Stimulated activated CD4-positive, alpha-beta T cell treated with anti-CD3 and anti-CD28 coated beads, Interleukin-4, amount 100 ng/mL, for 1 hour (primary cell): ENCODE data around the gene NKAPD1.
"Not testable (repeated sequence)": the region's sequence is repeated elsewhere in the genome, so short reads cannot be mapped to it uniquely, and the experiment has no call there.

ENCODE experiments used
- DNase-seq: peaks from one replicate; pipeline ENCODE4 v3.0.0-alpha.2; 2020

The NKAPD1 gene

GRCh38 chr11:112087212-112087611, 13.1 kb downstream of the NKAPD1 start:
- no peak for DNase-seq

GRCh38 chr11:112095302-112095701, 21.2 kb downstream of the NKAPD1 start:
- DNase-seq: not testable (repeated sequence)

- no peak for DNase-seq
Measured at GRCh38 chr11:112096194-112096593, 22.1 kb downstream of the NKAPD1 start.

- no peak for DNase-seq
Measured at GRCh38 chr11:112097734-112098528, 23.8 kb downstream of the NKAPD1 start.

GRCh38 chr11:112100462-112100861, 26.4 kb downstream of the NKAPD1 start:
- DNase-seq: no peak

DNA sequence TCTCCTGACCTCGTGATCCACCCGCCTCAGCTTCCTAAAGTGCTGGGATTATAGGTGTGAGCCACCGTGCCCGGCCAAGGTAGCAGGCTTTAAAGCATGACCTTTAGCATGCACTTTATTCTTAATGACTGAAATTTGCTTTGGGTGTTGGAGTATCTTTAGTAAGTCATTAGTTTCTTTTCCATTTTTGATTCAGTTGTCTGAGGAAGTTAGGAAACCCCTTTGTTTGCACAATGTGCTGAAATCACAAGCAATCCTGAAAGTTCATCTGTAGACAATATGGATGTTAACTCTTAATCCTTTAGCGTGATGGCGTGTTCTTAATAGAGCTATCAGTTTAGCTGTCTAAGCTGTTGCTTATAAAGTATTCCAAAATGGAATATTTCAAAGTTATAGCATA, 29.3 kb downstream of the NKAPD1 start:
- no peak for DNase-seq

DNA sequence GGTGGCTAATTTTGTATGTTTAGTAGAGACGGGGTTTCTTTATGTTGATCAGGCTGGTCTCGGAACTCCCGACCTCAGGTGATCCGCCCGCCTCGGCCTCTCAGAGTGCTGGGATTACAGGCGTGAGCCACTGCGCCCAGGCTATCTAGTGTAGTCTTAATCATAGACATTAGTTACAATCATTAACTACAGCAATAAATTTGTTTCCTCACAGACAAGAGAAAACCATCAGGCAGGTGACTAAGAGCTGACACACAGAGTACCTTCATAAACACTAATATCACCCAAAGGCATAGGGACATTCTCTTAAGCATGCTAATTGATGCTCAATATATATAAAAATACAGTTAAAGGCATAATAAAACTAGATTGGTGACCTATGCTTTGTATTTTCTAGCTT, 32.0 kb downstream of the NKAPD1 start:
- no peak for DNase-seq

DNA sequence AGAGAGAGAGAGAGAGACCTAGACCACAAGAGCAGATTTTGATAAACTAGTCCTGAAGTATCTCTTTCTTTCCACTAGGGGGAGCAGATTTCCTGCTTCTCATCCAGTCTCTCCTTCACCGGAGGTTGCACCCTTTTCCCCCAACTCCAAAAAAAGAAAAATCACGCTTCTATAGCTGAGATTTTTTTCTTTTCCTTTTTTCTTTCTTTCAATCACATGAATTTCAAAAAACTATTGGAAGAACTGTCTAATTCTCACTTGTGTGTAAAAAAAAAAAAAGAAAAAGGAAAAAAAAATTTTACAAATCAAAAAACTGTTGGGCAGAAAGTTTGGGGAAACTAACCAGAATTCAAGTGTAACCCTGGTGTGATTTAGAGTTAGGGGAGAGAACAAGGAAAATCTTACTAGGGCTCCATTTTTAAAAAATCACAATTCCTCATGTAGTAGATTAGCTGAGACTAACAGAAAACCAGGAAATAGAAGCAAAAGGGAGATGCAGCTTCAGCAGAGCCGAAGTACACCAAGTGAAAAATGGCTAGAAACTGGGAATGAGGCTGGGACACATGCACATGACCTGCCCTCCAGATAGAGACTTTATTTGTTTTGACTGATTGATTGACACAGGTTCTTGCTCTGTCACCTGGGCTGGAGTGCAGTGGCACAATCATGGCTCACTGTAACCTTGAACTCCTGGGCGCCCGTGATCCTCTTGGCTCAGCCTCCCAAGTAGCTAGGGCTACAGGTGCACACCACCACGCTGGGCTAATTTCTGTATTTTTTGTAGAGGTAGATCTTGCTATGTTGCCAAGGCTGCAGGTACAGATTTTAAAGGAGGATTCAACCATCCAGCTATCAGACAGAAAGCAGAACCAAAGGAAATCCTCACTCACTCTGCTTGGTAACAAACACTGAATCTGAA, 39.7 kb downstream of the NKAPD1 start:
- DNase-seq: no peak

- DNase-seq: no peak
Measured at GRCh38 chr11:112114460-112114859, 40.4 kb downstream of the NKAPD1 start.

GRCh38 chr11:112115386-112115785, 41.3 kb downstream of the NKAPD1 start:
- no peak for DNase-seq

GRCh38 chr11:112118176-112118575, 44.1 kb downstream of the NKAPD1 start:
- no peak for DNase-seq

- DNase-seq: no peak
Measured at GRCh38 chr11:112121981-112122615, 48.0 kb downstream of the NKAPD1 start.

- no peak for DNase-seq
Measured at GRCh38 chr11:112123129-112123528, 49.0 kb downstream of the NKAPD1 start.

DNA sequence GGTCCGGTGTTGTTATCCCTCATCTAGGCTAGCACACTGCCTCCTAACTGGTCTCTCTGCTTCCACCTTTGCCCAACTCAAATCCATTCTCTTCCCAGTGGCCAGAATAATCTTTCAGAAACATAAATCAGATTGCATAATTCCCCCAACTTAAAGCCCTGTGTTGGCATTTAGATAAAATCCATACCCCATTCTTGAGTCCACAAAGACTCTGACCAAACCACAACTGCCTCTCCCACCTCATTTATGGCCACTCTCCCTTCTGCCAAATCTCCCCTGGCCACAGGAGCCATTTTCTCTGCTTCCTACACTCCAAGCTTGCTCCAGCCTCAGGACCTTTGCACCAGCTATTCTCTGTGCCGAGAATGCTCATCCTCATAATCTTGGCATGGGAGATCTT, 53.0 kb downstream of the NKAPD1 start:
- no peak for DNase-seq

DNA sequence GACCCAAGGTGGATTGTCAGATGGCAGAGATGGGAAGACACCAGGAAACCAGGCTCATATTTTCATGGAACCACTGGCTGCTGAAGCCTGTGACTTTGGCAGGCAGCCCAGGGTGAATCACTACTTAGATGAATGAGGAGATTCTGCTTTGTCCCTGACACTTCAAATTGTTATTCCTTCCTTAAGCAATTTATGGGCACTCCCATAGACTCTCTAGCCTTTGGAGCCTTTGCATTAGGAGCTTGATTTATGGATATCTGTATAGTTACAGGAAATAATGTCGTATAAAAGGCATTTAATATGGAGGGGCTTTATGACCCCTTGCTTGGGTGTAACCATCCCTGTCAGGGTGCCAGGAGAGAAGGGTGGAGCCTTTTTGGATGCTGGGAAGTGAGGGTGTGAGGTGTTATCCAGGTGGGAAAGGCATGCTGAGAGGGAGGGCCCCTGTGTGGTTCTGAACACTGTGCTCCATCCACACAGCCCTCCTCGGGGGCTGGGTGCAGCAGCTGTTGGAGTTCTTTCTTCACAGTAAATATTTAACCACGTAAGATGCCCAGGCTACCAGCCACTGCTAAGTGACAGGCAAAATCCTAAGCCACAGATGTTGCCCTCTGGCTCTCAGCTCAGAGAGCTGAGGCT, 54.5 kb downstream of the NKAPD1 start:
- DNase-seq: no peak

DNA sequence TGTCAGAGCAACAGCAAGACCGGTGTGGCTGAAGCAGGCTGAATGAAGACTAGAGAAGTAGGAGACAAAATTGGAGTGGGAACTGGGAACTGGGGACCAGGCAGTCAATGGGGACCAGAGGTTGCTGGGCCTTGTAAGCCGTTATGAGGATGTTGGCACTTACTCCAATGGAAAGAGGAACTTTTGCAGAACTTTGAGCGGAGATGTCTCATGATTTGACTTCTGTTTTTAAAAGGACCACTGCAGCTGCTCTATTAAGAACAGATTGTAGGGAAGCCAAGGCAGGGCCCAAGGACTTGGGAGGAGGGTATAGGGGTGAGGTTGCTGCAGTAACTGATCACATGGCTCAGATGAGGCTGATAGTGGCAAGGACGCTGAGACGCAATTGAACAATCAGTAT, 55.6 kb downstream of the NKAPD1 start:
- DNase-seq: no peak

DNA sequence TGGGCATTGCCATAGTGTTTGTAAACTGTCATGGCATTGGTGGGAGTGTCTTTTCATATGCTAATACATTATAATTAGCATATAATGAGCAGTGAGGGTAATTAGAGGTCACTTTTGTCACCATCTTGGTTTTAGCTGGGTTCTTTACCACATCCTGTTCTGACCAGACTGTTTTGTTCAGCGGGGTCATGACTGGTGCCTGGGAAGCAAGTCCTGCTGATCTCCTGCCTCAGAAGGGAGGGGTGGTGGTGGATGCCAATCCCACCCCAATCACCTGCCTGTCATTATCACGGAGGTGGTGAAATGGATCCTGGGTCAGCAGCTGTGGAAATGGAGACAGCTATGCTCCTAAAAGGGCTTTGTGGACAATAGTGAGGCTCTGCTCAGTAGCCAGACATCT, 58.6 kb downstream of the NKAPD1 start:
- no peak for DNase-seq

DNA sequence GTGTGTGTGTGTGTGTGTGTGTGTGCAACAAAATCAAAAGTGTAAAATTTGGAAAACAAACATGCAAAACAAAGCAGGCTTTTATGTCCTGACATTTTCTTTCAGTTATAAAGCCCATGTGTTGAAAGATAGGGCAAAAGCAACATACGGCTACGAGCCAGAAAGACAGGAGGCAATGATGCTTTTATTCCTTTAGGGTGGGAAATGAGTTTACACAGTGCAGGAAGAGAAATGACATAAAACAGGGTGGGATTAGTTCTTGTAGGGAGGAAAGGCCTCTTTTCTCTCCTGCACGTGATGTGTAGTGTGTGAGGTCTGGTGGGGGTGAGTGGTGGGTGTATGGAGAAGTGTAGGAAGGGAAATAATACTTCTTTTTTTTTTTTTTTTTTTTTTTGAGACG, 60.4 kb downstream of the NKAPD1 start:
- DNase-seq: no peak
